GM19324 (cell line): ENCODE results near the gene SNX11.

Experiments
- ATAC-seq: cut with Tn5 transposase; IDR thresholded peaks from one replicate; pipeline ENCODE4 v1.9.1; 2021; ENCODE audit warnings: mild to moderate bottlenecking, moderate library complexity; ENCODE audit not compliant: unreplicated experiment, low FRiP score

The SNX11 gene

GRCh38 chr17:48095611-48096010 is 12.0 kb upstream of the SNX11 start:
- no peak for ATAC-seq

- ATAC-seq = no peak
Measured at GRCh38 chr17:48100160-48100559, 7.4 kb upstream of the SNX11 start.

GRCh38 chr17:48100591-48101011 is 7.0 kb upstream of the SNX11 start:
- no peak for ATAC-seq

- ATAC-seq = peak; percentile 89
Measured at GRCh38 chr17:48101012-48101720, 6.4 kb upstream of the SNX11 start, which contains the start of gene CBX1. TSS of gene CBX1 (minus strand) at chr17:48101478. CDS start at chr17:48077004, 24,474 bp downstream.

- ATAC-seq = no peak
Measured at GRCh38 chr17:48102043-48102750, 5.4 kb upstream of the SNX11 start.

GRCh38 chr17:48102798-48103715 is 4.5 kb upstream of the SNX11 start:
- no peak for ATAC-seq

- ATAC-seq = no peak
Measured at GRCh38 chr17:48104440-48104839, 3.1 kb upstream of the SNX11 start.

- ATAC-seq = no peak
Measured at GRCh38 chr17:48106802-48107136, 797 bp upstream of the SNX11 start.

- ATAC-seq = no peak
Measured at GRCh38 chr17:48110761-48111160, 3.2 kb downstream of the SNX11 start.

GRCh38 chr17:48111937-48112241 is 4.3 kb downstream of the SNX11 start:
- ATAC-seq = no peak

GRCh38 chr17:48113201-48113676 is 5.7 kb downstream of the SNX11 start:
- no peak for ATAC-seq

- ATAC-seq = no peak
Measured at GRCh38 chr17:48121923-48122664, 14.5 kb downstream of the SNX11 start.

- no peak for ATAC-seq
Measured at GRCh38 chr17:48122665-48123045, 15.1 kb downstream of the SNX11 start.

- ATAC-seq = no peak
Measured at GRCh38 chr17:48123111-48123510, 15.5 kb downstream of the SNX11 start.

- ATAC-seq = no peak
Measured at GRCh38 chr17:48123776-48124388, 16.3 kb downstream of the SNX11 start.

- no peak for ATAC-seq
Measured at GRCh38 chr17:48125829-48126531, 18.4 kb downstream of the SNX11 start.

GRCh38 chr17:48126532-48126850 is 18.9 kb downstream of the SNX11 start:
- ATAC-seq = no peak

- no peak for ATAC-seq
Measured at GRCh38 chr17:48127371-48128051, 19.9 kb downstream of the SNX11 start.

GRCh38 chr17:48128400-48128799 is 20.8 kb downstream of the SNX11 start:
- ATAC-seq = no peak
